Measurements from ENCODE around the gene RBM20.

GRCh38 chr10:110709964-110710587, 65.9 kb downstream of the RBM20 start:
- TF ChIP-seq, protein P1, sequence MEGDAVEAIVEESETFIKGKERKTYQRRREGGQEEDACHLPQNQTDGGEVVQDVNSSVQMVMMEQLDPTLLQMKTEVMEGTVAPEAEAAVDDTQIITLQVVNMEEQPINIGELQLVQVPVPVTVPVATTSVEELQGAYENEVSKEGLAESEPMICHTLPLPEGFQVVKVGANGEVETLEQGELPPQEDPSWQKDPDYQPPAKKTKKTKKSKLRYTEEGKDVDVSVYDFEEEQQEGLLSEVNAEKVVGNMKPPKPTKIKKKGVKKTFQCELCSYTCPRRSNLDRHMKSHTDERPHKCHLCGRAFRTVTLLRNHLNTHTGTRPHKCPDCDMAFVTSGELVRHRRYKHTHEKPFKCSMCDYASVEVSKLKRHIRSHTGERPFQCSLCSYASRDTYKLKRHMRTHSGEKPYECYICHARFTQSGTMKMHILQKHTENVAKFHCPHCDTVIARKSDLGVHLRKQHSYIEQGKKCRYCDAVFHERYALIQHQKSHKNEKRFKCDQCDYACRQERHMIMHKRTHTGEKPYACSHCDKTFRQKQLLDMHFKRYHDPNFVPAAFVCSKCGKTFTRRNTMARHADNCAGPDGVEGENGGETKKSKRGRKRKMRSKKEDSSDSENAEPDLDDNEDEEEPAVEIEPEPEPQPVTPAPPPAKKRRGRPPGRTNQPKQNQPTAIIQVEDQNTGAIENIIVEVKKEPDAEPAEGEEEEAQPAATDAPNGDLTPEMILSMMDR (IDR thresholded peaks at IDR 0.05) = no peak
- TF ChIP-seq POLR2AphosphoS5 (IDR thresholded peaks at IDR 0.05) = no peak

All from sigmoid colon (tissue), 4 donors.